Mesenteric fat pad (tissue), 1 donor: ENCODE measurements around the gene NONO. TPM values are rescaled to one million over a fixed set of nuclear protein-coding genes. Genes with fewer than 3 reads are reported as not detected.
A peak's percentile ranks its signal among the peaks of the same experiment; 100 is the strongest.
"Not testable (repeated sequence)": the region's sequence is repeated elsewhere in the genome, so short reads cannot be mapped to it uniquely, and the experiment has no call there.

Source experiments
- DNase-seq: peaks from one replicate; pipeline ENCODE4 v3.0.0-alpha.2; 2020; ENCODE audit warnings: low spot score
- long read RNA-seq: library from polyadenylated mRNA; unstranded; transcript quantifications from one replicate; pipeline ENCODE4 v2.0.0, GENCODE V29; 2020
- total RNA-seq: library from RNA; stranded (reverse); fragmentation: NEBNext Ultra II Directional; extraction: Animal tissue kit (Norgen Biotek cat#: 25700); gene quantifications from one replicate; pipeline ENCODE4 v1.2.1, GENCODE V29; 2021
- donor health status: DM: yes; HTN: yes; CAD: no.

Gene NONO
- 168 TPM for total RNA-seq
- long read RNA-seq, transcript NONO-202 (11 exons, 2,606 nt) = minor isoform, 47 of 466 reads
- long read RNA-seq, transcript NONO-201 (12 exons, 2,713 nt) = major isoform, 341 of 466 reads
- long read RNA-seq, transcript NONO-203 (13 exons, 1,921 nt) = minor isoform, 10 of 466 reads
- long read RNA-seq, partial matches to known transcripts = 31 of 466 reads
- long read RNA-seq, other reads (novel, unspliced or antisense) = 37 of 466 reads

GRCh38 chrX:71283403-71284143, at the start of gene NONO:
NONO (plus strand) TSS chrX:71283635; CDS start chrX:71290638, 7,003 bp downstream.
- DNase-seq = peak; percentile 91

GRCh38 chrX:71235482-71235881, 48.0 kb upstream of the NONO start:
- no peak for DNase-seq

GRCh38 chrX:71236836-71237235, 46.6 kb upstream of the NONO start:
- DNase-seq = no peak

GRCh38 chrX:71239781-71240180, 43.7 kb upstream of the NONO start:
- no peak for DNase-seq

GRCh38 chrX:71241301-71241700, 42.1 kb upstream of the NONO start:
- DNase-seq = no peak

- no peak for DNase-seq
Measured at GRCh38 chrX:71244359-71245128, 38.9 kb upstream of the NONO start.

GRCh38 chrX:71245159-71245558, 38.3 kb upstream of the NONO start:
- no peak for DNase-seq

GRCh38 chrX:71250841-71251240, 32.6 kb upstream of the NONO start:
- no peak for DNase-seq

GRCh38 chrX:71251466-71251973, 31.9 kb upstream of the NONO start:
- DNase-seq = no peak

- no peak for DNase-seq
Measured at GRCh38 chrX:71252221-71252620, 31.2 kb upstream of the NONO start.

- DNase-seq = no peak
Measured at GRCh38 chrX:71253253-71254091, 30.0 kb upstream of the NONO start.

GRCh38 chrX:71254092-71254963, 29.1 kb upstream of the NONO start, which contains the start of gene ZMYM3:
ZMYM3 (minus strand) TSS chrX:71254140; CDS start chrX:71253255, 885 bp downstream.
- DNase-seq = peak; percentile 93

- no peak for DNase-seq
Measured at GRCh38 chrX:71256051-71256450, 27.4 kb upstream of the NONO start.

- no peak for DNase-seq
Measured at GRCh38 chrX:71256856-71257255, 26.6 kb upstream of the NONO start.

- not testable (repeated sequence) for DNase-seq
Measured at GRCh38 chrX:71268624-71269023, 14.8 kb upstream of the NONO start.

GRCh38 chrX:71269801-71270395, 13.5 kb upstream of the NONO start:
- peak; percentile 77 for DNase-seq

- not testable (repeated sequence) for DNase-seq
Measured at GRCh38 chrX:71272313-71272712, 11.1 kb upstream of the NONO start.

GRCh38 chrX:71281300-71281699, 2.1 kb upstream of the NONO start:
- DNase-seq = not testable (repeated sequence)
